Measurements from ENCODE around the gene ADGRF3. TPM values are rescaled to one million over a fixed set of nuclear protein-coding genes. Genes with fewer than 3 reads are reported as not detected.
"Not testable (repeated sequence)": the region's sequence is repeated elsewhere in the genome, so short reads cannot be mapped to it uniquely, and the experiment has no call there.

The ADGRF3 gene
- total and polyA plus RNA-seq, 10 of the 15 experiments (the other 5 are each of a cell fraction or from before 2014, with no cell fraction given), result 0.03 to 3.1 (median 0.84) TPM

DNA sequence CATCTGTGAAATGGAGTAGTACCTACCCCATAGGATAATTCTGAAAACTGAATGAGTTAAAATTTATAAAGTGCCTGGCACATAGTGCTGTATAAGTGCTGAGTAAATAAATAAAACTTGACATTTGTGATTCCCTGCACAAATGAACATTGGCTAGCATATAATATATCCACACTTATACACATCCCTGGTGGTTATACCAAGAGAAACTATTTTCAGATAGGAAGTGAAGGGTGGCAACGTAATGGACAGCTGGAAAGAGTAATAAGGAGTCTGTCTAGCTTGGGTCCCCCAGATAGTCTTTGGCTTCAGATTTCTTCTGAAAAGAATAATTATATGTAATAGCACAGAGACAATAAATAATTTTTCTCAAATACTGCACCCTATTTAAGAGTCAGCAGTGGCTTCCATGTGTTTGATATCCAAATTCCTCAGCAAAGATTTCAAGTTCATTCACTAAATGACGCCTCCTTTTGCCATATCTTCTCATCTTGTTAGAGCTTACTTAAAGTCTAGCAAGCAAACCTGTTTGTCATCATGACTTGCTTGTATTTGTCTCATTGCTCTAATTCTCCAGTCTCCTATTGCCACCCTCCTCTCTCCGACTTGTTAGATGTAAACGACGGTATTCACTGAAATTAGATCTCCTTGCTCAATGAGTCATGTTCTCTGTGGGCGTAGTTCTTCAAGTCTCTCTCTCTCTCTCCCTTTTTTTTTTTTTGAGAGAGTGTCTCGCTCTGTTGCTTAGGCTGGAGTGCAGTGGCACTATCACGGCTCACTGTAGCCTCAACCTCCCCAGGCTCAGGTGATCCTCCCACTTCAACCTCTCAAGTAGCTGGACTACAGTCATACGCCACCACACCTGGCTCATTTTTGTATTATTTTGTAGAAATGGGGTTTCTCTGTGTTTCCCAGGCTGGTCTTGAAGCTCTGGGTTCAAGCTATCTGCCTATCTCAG is 8.7 kb upstream of the ADGRF3 start (continued):
- TF ChIP-seq, protein P1, sequence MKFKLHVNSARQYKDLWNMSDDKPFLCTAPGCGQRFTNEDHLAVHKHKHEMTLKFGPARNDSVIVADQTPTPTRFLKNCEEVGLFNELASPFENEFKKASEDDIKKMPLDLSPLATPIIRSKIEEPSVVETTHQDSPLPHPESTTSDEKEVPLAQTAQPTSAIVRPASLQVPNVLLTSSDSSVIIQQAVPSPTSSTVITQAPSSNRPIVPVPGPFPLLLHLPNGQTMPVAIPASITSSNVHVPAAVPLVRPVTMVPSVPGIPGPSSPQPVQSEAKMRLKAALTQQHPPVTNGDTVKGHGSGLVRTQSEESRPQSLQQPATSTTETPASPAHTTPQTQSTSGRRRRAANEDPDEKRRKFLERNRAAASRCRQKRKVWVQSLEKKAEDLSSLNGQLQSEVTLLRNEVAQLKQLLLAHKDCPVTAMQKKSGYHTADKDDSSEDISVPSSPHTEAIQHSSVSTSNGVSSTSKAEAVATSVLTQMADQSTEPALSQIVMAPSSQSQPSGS (IDR thresholded peaks at IDR 0.05; ENCODE audit: low read length), result no peak
- TF ChIP-seq, protein P2, sequence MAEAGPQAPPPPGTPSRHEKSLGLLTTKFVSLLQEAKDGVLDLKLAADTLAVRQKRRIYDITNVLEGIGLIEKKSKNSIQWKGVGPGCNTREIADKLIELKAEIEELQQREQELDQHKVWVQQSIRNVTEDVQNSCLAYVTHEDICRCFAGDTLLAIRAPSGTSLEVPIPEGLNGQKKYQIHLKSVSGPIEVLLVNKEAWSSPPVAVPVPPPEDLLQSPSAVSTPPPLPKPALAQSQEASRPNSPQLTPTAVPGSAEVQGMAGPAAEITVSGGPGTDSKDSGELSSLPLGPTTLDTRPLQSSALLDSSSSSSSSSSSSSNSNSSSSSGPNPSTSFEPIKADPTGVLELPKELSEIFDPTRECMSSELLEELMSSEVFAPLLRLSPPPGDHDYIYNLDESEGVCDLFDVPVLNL (IDR thresholded peaks at IDR 0.05; ENCODE audit: low read depth, low read length), result no peak
- TF ChIP-seq JUNB (IDR thresholded peaks at IDR 0.05), result no peak
- TF ChIP-seq ZNF384 (IDR thresholded peaks at IDR 0.05; ENCODE audit: borderline replicate concordance, low read depth, low read length), result no peak
- TF ChIP-seq EZH2 (IDR thresholded peaks at IDR 0.05; ENCODE audit: borderline replicate concordance, control insufficient read depth, low read depth, low read length), result no peak
- TF ChIP-seq CBX5 (IDR thresholded peaks at IDR 0.05; ENCODE audit: low read depth), result no peak
- TF ChIP-seq, protein P3, sequence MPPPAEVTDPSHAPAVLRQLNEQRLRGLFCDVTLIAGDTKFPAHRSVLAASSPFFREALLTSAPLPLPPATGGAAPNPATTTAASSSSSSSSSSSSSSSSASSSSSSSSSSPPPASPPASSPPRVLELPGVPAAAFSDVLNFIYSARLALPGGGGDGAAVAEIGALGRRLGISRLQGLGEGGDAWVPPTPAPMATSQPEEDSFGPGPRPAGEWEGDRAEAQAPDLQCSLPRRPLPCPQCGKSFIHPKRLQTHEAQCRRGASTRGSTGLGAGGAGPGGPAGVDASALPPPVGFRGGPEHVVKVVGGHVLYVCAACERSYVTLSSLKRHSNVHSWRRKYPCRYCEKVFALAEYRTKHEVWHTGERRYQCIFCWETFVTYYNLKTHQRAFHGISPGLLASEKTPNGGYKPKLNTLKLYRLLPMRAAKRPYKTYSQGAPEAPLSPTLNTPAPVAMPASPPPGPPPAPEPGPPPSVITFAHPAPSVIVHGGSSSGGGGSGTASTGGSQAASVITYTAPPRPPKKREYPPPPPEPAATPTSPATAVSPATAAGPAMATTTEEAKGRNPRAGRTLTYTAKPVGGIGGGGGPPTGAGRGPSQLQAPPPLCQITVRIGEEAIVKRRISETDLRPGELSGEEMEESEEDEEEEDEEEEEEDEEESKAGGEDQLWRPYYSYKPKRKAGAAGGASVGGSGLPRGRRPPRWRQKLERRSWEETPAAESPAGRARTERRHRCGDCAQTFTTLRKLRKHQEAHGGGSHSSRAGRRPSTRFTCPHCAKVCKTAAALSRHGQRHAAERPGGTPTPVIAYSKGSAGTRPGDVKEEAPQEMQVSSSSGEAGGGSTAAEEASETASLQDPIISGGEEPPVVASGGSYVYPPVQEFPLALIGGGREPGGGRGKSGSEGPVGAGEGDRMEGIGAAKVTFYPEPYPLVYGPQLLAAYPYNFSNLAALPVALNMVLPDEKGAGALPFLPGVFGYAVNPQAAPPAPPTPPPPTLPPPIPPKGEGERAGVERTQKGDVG (CRISPR knock-in tag; IDR thresholded peaks at IDR 0.05), result no peak
- TF ChIP-seq CHD2 (IDR thresholded peaks at IDR 0.05; ENCODE audit: borderline replicate concordance, low read depth, low read length), result no peak
- no peak for TF ChIP-seq ZZZ3 (IDR thresholded peaks at IDR 0.05; ENCODE audit: control insufficient read depth, insufficient read length, low read depth)
- no peak for TF ChIP-seq MTA2 (IDR thresholded peaks at IDR 0.05; ENCODE audit: low read depth)
- no peak for TF ChIP-seq RUNX3 (IDR thresholded peaks at IDR 0.05; ENCODE audit: low read length)
- TF ChIP-seq NR2C1 (IDR thresholded peaks at IDR 0.05), result no peak

DNA sequence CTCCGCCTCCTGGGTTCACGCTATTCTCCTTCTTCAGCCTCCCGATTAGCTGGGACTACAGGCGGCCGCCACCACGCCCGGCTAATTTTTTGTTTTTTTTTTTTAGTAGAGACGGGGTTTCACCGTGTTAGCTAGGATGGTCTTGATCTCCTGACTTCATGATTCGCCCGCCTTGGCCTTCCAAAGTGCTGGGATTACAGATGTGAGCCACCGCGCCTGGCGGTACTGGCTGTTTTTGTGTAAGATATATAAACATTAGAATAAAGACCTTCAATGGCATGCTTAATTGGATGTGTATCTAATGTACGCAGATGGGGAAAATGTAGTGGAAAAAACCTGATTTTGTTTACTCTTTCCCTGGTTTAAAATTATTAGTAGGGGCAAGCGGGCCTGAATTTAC is 7.9 kb upstream of the ADGRF3 start:
- H3K36me3 ChIP-seq (ENCODE audit: control insufficient read depth in 2 of 2, insufficient read depth in 2 of 2, low read length in 1 of 2); ATAC-seq; FAIRE-seq; intact Hi-C loops (cut with micrococcal nuclease; ENCODE audit: unreplicated experiment); BruUV-seq (replicated peaks); H4K20me1 ChIP-seq (ENCODE audit: control insufficient read depth, insufficient read depth); POLR2A ChIA-PET; H3K4me1 ChIP-seq (ENCODE audit: control insufficient read depth, insufficient read depth, low read length); H3K4me2 ChIP-seq (ENCODE audit: control insufficient read depth, insufficient read depth); H3K9ac ChIP-seq (ENCODE audit: control insufficient read depth, insufficient read depth, low read length); H2AFZ ChIP-seq (ENCODE audit: control insufficient read depth, low read depth, low read length); H3K4me3 ChIP-seq; in situ Hi-C loops (cut with MboI); DNase-seq (ENCODE audit: low read depth, low spot score); H3K27ac ChIP-seq (ENCODE audit: control insufficient read depth, insufficient read depth); H3K27me3 ChIP-seq (replicated peaks in 1 of 2; ENCODE audit: control insufficient read depth in 2 of 2, insufficient read depth in 2 of 2, low read length in 1 of 2); RAD21 ChIA-PET (ENCODE audit: unreplicated experiment); H3K9me3 ChIP-seq (replicated peaks; ENCODE audit: control insufficient read depth, insufficient read depth, low read length): not testable (repeated sequence)
- SMC1A ChIA-PET (ENCODE audit: uncharacterized antibody, unreplicated experiment), result interaction anchor here (1.5 to 2.1 kb wide), 2 partner anchors 9 to 11 kb away, joined by 3 to 5 read pairs; no protein-coding TSS in a partner anchor
- 94% methylated on average over 16 of the region's 16 CpGs for WGBS (ENCODE audit: insufficient coverage, insufficient replicate concordance, low lambda C conversion rate, missing lambda C conversion rate)
- CTCF ChIA-PET, result interaction anchor here (1.0 kb wide), 1 partner anchor 79 kb away, joined by 3 read pairs; no protein-coding TSS in a partner anchor
- H3K79me2 ChIP-seq (ENCODE audit: control insufficient read depth, insufficient read depth, low read length), result peaks cover 84% of the 10 kb centered on the region

All from GM12878 (cell line).